ENCODE results near the gene ZNF436.

Gene ZNF436

DNA sequence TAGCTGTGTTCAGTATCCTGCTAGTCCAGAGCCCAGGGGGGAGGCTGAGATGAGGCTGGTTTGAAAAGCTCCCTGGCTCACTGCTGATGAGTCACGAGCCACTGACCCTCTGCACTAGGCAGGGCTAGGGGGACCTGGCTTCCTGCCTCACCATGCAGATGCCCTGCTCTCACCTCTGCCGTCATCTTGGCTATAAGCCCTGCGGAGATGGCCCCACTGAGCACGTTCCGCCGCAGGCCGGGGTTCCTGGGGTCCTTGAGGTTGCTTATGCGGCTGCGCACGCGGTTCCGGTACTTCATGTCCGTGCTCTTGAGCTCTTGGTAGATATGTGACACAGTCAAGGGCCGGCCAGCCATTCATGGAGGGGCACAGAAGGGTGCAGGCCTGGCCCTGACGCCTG, 24.1 kb upstream of the ZNF436 start:
- TF ChIP-seq, protein P1, sequence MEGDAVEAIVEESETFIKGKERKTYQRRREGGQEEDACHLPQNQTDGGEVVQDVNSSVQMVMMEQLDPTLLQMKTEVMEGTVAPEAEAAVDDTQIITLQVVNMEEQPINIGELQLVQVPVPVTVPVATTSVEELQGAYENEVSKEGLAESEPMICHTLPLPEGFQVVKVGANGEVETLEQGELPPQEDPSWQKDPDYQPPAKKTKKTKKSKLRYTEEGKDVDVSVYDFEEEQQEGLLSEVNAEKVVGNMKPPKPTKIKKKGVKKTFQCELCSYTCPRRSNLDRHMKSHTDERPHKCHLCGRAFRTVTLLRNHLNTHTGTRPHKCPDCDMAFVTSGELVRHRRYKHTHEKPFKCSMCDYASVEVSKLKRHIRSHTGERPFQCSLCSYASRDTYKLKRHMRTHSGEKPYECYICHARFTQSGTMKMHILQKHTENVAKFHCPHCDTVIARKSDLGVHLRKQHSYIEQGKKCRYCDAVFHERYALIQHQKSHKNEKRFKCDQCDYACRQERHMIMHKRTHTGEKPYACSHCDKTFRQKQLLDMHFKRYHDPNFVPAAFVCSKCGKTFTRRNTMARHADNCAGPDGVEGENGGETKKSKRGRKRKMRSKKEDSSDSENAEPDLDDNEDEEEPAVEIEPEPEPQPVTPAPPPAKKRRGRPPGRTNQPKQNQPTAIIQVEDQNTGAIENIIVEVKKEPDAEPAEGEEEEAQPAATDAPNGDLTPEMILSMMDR (conservative IDR thresholded peaks at IDR 0.05; ENCODE audit: low read length), result no peak

DNA sequence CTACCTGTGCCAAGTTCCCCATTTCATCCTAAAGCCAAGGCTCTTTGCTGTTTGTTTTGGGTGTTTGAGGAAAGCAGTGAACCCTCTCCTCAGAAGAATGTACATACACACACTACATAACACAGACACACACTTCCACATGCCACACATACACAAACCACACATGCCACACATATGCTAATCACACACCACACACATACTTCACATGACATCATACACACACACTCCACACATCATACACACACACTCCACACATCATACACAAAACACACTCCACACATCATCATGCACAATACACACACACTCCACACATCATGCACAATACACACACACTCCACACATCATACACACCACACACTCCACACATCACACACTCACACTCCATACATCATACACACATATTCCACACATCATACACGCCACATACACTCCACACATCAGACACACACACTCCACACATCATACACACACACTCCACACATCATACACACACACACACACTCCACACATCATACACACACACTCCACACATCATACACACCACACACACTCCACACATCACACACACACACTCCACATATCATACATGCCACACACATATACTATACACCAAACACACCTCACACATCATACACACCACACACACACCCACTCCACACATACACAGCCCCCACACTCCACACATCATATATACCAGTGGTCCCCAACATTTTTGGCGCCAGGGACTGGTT, 22.7 kb upstream of the ZNF436 start:
- TF ChIP-seq, protein P1 (conservative IDR thresholded peaks at IDR 0.05; ENCODE audit: low read length), result no peak
- DNase-seq (ENCODE audit: low read depth), result no peak
- H3K4me3 ChIP-seq (ENCODE audit: low read length), result no peak overlapping the region

More for the DNA sequence above, 24.1 kb upstream of the ZNF436 start:
- no peak overlapping the region for H3K4me3 ChIP-seq (ENCODE audit: low read length)
- no peak for DNase-seq (ENCODE audit: low read depth)

DNA sequence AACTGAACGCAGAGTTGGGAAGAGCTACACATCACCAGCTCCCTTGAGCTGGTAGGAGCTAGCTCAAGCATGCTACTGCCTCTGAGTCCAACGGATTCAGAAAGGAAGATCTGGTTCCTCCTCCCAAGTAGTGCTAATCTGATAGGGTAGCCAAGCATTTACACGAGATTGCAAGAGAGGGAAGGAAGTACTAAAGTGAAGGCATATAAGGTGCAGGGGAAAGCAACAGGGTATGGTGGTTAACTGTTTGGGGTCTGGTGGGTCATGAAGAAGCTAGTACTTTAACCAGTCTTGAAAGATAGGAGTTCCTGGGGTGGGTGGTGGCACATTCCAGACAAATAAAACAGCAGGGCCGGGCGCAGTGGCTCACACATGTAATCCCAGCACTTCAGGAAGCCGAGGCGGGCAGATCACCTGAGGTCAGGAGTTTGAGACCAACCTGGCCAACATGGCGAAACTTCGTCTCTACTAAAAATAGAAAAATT, 20.2 kb upstream of the ZNF436 start:
- no peak overlapping the region for H3K4me3 ChIP-seq (ENCODE audit: low read length)
- DNase-seq (ENCODE audit: low read depth), result no peak
- TF ChIP-seq, protein P1 (conservative IDR thresholded peaks at IDR 0.05; ENCODE audit: low read length), result no peak

DNA sequence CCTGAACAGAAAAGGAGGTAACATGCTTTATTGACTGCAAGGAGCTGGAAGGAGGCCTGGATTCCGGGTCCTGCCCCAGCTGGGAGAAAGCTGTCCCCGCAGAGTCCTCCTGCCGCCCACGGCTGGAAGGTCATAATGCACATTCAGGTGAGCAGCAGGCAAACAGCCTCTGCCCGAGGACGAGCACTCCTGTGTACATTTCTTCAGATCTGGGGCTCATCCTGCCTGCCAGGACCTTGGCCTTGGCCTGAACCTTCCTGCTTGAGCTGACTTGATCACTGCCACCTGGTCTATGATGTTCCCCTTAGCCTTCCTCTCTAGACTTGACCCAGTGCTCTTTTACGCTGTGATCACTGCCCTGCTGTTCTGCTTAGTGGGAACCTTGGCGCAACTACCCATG, 17.9 kb upstream of the ZNF436 start:
- TF ChIP-seq, protein P1 (conservative IDR thresholded peaks at IDR 0.05; ENCODE audit: low read length), result no peak
- no peak for DNase-seq (ENCODE audit: low read depth)
- no peak overlapping the region for H3K4me3 ChIP-seq (ENCODE audit: low read length)

DNA sequence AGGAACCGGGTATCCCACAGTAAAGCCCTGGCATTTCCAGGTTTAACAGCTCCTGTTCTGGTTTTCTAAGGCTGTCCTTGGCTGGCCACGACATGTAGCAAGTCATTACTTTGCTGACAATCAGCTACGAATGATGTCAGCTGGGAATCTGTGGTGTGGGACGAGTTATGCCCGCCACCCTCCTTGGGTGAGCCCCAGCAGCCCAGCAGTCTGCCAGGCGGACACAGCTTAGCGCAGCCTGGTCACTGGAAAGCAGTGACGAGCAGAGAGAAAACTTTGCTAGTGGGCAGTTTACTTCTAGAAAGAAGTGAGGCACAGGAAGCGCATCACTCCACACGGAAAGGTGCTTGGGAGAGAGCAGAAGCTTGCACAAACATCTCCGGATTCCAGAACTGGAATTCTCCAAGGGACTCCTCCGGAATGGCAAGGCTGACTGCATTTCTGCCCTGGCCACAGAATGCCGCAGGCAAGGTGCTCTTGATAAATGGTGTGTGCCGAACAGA, 15.5 kb upstream of the ZNF436 start:
- DNase-seq (ENCODE audit: low read depth), result peak; percentile 58
- TF ChIP-seq, protein P1 (conservative IDR thresholded peaks at IDR 0.05; ENCODE audit: low read length), result no peak
- no peak overlapping the region for H3K4me3 ChIP-seq (ENCODE audit: low read length)

DNA sequence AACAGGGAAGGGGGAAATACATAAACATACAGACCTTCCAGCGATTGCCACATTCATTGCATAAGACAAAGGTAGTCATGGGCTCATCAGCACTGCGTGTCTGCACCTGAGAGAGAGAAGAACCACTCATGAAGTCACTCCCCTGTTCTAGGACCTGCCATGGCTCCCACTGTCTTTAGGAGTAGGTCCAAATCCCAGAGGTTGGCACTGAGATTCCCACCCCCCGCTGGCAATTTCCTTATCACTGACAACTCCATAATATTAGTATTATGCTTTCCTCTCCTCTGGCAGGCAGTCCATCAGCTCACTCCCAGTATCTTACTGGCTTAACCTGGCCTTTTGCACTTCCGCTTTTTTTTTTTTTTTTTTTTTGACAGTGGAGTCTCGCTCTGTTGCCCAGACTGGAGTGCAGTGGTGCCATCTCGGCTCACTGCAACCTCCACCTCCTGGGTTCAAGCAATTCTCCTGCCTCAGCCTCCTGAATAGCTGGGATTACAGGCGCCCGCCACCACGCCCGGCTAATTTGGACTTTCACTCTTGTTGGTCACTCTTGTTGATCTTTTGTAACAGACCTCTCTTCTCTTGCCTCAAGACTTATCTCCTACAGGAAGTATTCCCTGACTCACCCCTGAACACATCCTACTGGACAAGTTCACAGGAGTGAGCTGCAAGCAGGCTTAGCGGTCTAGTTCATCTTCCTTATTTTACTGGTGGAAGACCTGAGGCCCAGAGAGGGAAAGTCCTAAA, 14.8 kb upstream of the ZNF436 start:
- TF ChIP-seq, protein P1 (conservative IDR thresholded peaks at IDR 0.05; ENCODE audit: low read length), result no peak
- H3K4me3 ChIP-seq (ENCODE audit: low read length), result no peak overlapping the region
- DNase-seq (ENCODE audit: low read depth), result peak; percentile 75

Measured in AG10803 (cell line).